ENCODE data around the gene PROZ.

DNA sequence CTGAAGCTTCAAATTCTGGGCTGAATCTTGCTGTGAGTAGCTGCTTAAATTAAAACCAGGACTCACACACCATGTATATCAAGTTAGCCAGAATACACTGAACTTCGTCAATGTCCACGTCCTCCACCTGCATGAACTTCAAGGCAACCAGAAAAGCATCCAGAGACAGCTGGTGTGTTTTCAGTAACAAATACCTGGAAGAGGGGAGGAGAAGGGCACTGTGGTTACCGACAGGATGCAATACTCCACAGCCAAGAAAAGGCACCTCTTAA is 20.4 kb downstream of the PROZ start:
- TF ChIP-seq, protein P1, sequence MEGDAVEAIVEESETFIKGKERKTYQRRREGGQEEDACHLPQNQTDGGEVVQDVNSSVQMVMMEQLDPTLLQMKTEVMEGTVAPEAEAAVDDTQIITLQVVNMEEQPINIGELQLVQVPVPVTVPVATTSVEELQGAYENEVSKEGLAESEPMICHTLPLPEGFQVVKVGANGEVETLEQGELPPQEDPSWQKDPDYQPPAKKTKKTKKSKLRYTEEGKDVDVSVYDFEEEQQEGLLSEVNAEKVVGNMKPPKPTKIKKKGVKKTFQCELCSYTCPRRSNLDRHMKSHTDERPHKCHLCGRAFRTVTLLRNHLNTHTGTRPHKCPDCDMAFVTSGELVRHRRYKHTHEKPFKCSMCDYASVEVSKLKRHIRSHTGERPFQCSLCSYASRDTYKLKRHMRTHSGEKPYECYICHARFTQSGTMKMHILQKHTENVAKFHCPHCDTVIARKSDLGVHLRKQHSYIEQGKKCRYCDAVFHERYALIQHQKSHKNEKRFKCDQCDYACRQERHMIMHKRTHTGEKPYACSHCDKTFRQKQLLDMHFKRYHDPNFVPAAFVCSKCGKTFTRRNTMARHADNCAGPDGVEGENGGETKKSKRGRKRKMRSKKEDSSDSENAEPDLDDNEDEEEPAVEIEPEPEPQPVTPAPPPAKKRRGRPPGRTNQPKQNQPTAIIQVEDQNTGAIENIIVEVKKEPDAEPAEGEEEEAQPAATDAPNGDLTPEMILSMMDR (IDR thresholded peaks at IDR 0.05) = no peak
- no peak for TF ChIP-seq POLR2A (IDR thresholded peaks at IDR 0.05)

All from upper lobe of left lung (tissue), 4 donors.